ENCODE data around the gene ILK.

The ILK gene

GRCh38 chr11:6636480-6636879 lies 32.9 kb downstream of the ILK start:
- DNase-seq (ENCODE audit: low read depth in 3 of 3), result no peak

- DNase-seq (ENCODE audit: low read depth in 3 of 3), result no peak
Observed at GRCh38 chr11:6637871-6638270, 34.3 kb downstream of the ILK start.

- no peak for DNase-seq (ENCODE audit: low read depth in 3 of 3)
Observed at GRCh38 chr11:6638429-6638828, 34.9 kb downstream of the ILK start.

GRCh38 chr11:6640036-6640984 lies 36.7 kb downstream of the ILK start:
- no peak for DNase-seq (ENCODE audit: low read depth in 3 of 3)

GRCh38 chr11:6640985-6641701 lies 37.6 kb downstream of the ILK start:
- no peak for DNase-seq (ENCODE audit: low read depth in 3 of 3)

- no peak for DNase-seq (ENCODE audit: low read depth in 3 of 3)
Observed at GRCh38 chr11:6642957-6643356, 39.4 kb downstream of the ILK start.

- DNase-seq (ENCODE audit: low read depth in 3 of 3), result no peak
Observed at GRCh38 chr11:6646071-6646470, 42.5 kb downstream of the ILK start.

- no peak for DNase-seq (ENCODE audit: low read depth in 3 of 3)
Observed at GRCh38 chr11:6646576-6646917, 43.0 kb downstream of the ILK start.

GRCh38 chr11:6646918-6647679 lies 43.5 kb downstream of the ILK start:
- DNase-seq (ENCODE audit: low read depth in 3 of 3), result no peak

GRCh38 chr11:6647836-6648235 lies 44.3 kb downstream of the ILK start:
- no peak for DNase-seq (ENCODE audit: low read depth in 3 of 3)

- DNase-seq (ENCODE audit: low read depth in 3 of 3), result no peak
Observed at GRCh38 chr11:6648501-6648900, 44.9 kb downstream of the ILK start.

- DNase-seq (ENCODE audit: low read depth in 3 of 3), result no peak
Observed at GRCh38 chr11:6650104-6650503, 46.5 kb downstream of the ILK start.

GRCh38 chr11:6650980-6651379 lies 47.4 kb downstream of the ILK start:
- DNase-seq (ENCODE audit: low read depth in 3 of 3), result no peak

- DNase-seq (ENCODE audit: low read depth in 3 of 3), result no peak
Observed at GRCh38 chr11:6652182-6652581, 48.6 kb downstream of the ILK start.

- no peak for DNase-seq (ENCODE audit: low read depth in 3 of 3)
Observed at GRCh38 chr11:6653097-6653496, 49.5 kb downstream of the ILK start.

GRCh38 chr11:6653656-6654055 lies 50.1 kb downstream of the ILK start:
- no peak for DNase-seq (ENCODE audit: low read depth in 3 of 3)

GRCh38 chr11:6654281-6655019 lies 50.9 kb downstream of the ILK start:
- no peak for DNase-seq (ENCODE audit: low read depth in 3 of 3)

- no peak for DNase-seq (ENCODE audit: low read depth in 3 of 3)
Observed at GRCh38 chr11:6655020-6655789, 51.6 kb downstream of the ILK start.

- DNase-seq (ENCODE audit: low read depth in 3 of 3), result no peak
Observed at GRCh38 chr11:6655790-6656583, 52.4 kb downstream of the ILK start, which contains the start of gene DCHS1. TSS of gene DCHS1 (minus strand) at chr11:6655809. CDS start at chr11:6641613, 14,196 bp downstream.

- no peak for DNase-seq (ENCODE audit: low read depth in 3 of 3)
Observed at GRCh38 chr11:6656584-6656915, 53.0 kb downstream of the ILK start.

All from stimulated activated CD4-positive, alpha-beta T cell treated with anti-CD3 and anti-CD28 coated beads, TNF-alpha, amount 100 ng/mL, for 4 hours (primary cell).